SK-N-SH (cell line): ENCODE results near the gene GRM7. TPM values are rescaled to one million over a fixed set of nuclear protein-coding genes. Genes with fewer than 3 reads are reported as not detected.

ENCODE experiments used
- CTCF ChIA-PET: fragments of 300-600, 350-600 bp; formaldehyde crosslinking; extraction: SDS; loops from one replicate; lab custom pipeline; 2021; lab: Yijun Ruan, JAX
- POLR2A ChIA-PET: fragments of 350-600 bp; sonication (Branson Sonifier 250); formaldehyde crosslinking; extraction: SDS; loops from one replicate; lab custom pipeline; 2020; ENCODE audit warnings: antibody characterized with exemption, inconsistent platforms; lab: Yijun Ruan, JAX
- DNase-seq: peaks from one replicate; pipeline ENCODE4 v3.0.0; 2012
- H2AFZ ChIP-seq: fragments of 200-600 bp; sonication (generic); 2 replicates; pipeline ENCODE4 v1.8.1; 2016; ENCODE audit warnings: antibody characterized with exemption, mild to moderate bottlenecking, low read depth
- H3F3A ChIP-seq: fragments of 200-600 bp; sonication (generic); replicated peaks from 2 replicates; pipeline ENCODE3; 2016; ENCODE audit warnings: antibody characterized with exemption, mild to moderate bottlenecking; ENCODE audit not compliant: insufficient read depth
- H3K27ac ChIP-seq, 2 experiments: fragments of 200-500 bp in 1 of 2; fragments of 200-600 bp in 1 of 2; sonication (Bioruptor generic) in 1 of 2; sonication (generic), shearing (Covaris generic) in 1 of 2; 2 replicates each; pipeline versions ENCODE4 v1.5.1 to v1.6.1; 2014 to 2016; ENCODE audit warnings: low read depth in 2 of 2, inconsistent platforms in 1 of 2, low read length in 1 of 2, mild to moderate bottlenecking in 1 of 2, mixed read lengths in 1 of 2
- H3K27me3 ChIP-seq: fragments of 200-600 bp; sonication (generic), shearing (Covaris generic); 2 replicates; pipeline ENCODE4 v1.6.1; 2016; ENCODE audit warnings: mixed run types; ENCODE audit not compliant: insufficient read depth
- H3K36me3 ChIP-seq, 2 experiments: fragments of 200-500 bp in 1 of 2; fragments of 200-600 bp in 1 of 2; sonication (Bioruptor generic) in 1 of 2; sonication (generic) in 1 of 2; replicated peaks in 1 of 2; 2 replicates each; pipeline versions ENCODE3 to v1.5.1; 2014 to 2016; ENCODE audit warnings: low read length in 1 of 2, mild to moderate bottlenecking in 1 of 2; ENCODE audit not compliant: insufficient read depth in 2 of 2, control insufficient read depth in 1 of 2
- H3K4me1 ChIP-seq, 2 experiments: fragments of 200-500 bp in 1 of 2; fragments of 200-600 bp in 1 of 2; sonication (Bioruptor generic) in 1 of 2; sonication (generic), shearing (Covaris generic) in 1 of 2; 2 replicates each; pipeline versions ENCODE4 v1.5.1 to v1.6.1; 2014 to 2016; ENCODE audit warnings: low read depth in 1 of 2, low read length in 1 of 2, mixed run types in 1 of 2; ENCODE audit not compliant: insufficient read depth in 2 of 2, control insufficient read depth in 1 of 2
- H3K4me2 ChIP-seq: fragments of 200-600 bp; sonication (generic), shearing (Covaris generic); 2 replicates; pipeline ENCODE4 v1.6.1; 2017; ENCODE audit warnings: mixed run types
- H3K4me3 ChIP-seq, 2 experiments: fragments of 200-500 bp in 1 of 2; fragments of 200-600 bp in 1 of 2; sonication (Bioruptor generic) in 1 of 2; sonication (generic), shearing (Covaris generic) in 1 of 2; 2 replicates each; pipeline versions ENCODE4 v1.5.1 to v1.8.1; 2014 to 2016; ENCODE audit warnings: low read depth in 2 of 2, inconsistent platforms in 1 of 2, low read length in 1 of 2, mild to moderate bottlenecking in 1 of 2, mixed read lengths in 1 of 2, moderate library complexity in 1 of 2
- H3K79me2 ChIP-seq: fragments of 200-600 bp; sonication (generic); 2 replicates; pipeline ENCODE4 v1.8.1; 2017; ENCODE audit warnings: mild to moderate bottlenecking; ENCODE audit not compliant: insufficient read depth
- H3K9ac ChIP-seq: fragments of 200-600 bp; sonication (generic); 2 replicates; pipeline ENCODE4 v1.6.1; 2017; ENCODE audit warnings: mixed run types
- H3K9me2 ChIP-seq: fragments of 200-600 bp; sonication (generic); 2 replicates; pipeline ENCODE4 v1.6.1; 2017; ENCODE audit warnings: mixed run types
- H3K9me3 ChIP-seq: fragments of 200-600 bp; sonication (generic); 2 replicates; pipeline ENCODE4 v1.6.1; 2017; ENCODE audit warnings: mixed run types, mild to moderate bottlenecking, moderate library complexity
- H4K20me1 ChIP-seq: fragments of 200-600 bp; sonication (generic); 2 replicates; pipeline ENCODE4 v1.6.1; 2017; ENCODE audit warnings: mild to moderate bottlenecking, mixed run types; ENCODE audit not compliant: insufficient read depth
- ELF1 ChIP-seq: IDR thresholded peaks from 2 replicates; pipeline ENCODE4 v1.4.0; 2012
- FOXJ3 ChIP-seq: sonication (generic); formaldehyde crosslinking; IDR thresholded peaks from 2 replicates; pipeline ENCODE4 v1.5.1; 2020; ENCODE audit warnings: mild to moderate bottlenecking, missing genetic modification reagents
- JUND ChIP-seq: IDR thresholded peaks from 2 replicates; pipeline ENCODE4 v1.4.0; 2012
- NRF1 ChIP-seq: IDR thresholded peaks from 2 replicates; pipeline ENCODE4 v1.6.1; 2012; ENCODE audit warnings: low read depth, mild to moderate bottlenecking, low read length
- RCOR1 ChIP-seq: fragments of 150-350 bp; IDR thresholded peaks from 2 replicates; pipeline ENCODE4 v1.6.1; 2017; ENCODE audit warnings: antibody characterized with exemption, low read length
- REST ChIP-seq: IDR thresholded peaks from 2 replicates; pipeline ENCODE4 v1.6.1; 2012; ENCODE audit warnings: mild to moderate bottlenecking, low read depth, low read length, moderate library complexity
- RXRA ChIP-seq: IDR thresholded peaks from 2 replicates; pipeline ENCODE4 v1.4.0; 2012; ENCODE audit warnings: low read depth, mild to moderate bottlenecking, borderline replicate concordance
- SIN3A ChIP-seq: IDR thresholded peaks from 2 replicates; pipeline ENCODE4 v1.6.1; 2012; ENCODE audit warnings: low read depth, mild to moderate bottlenecking, low read length, moderate library complexity, borderline replicate concordance
- SMC3 ChIP-seq: IDR thresholded peaks from 2 replicates; pipeline ENCODE4 v1.6.1; 2012; ENCODE audit warnings: low read depth, low read length, improper control_type of control experiment
- TEAD4 ChIP-seq: IDR thresholded peaks from 2 replicates; pipeline ENCODE4 v1.4.0; 2012; ENCODE audit warnings: mild to moderate bottlenecking, borderline replicate concordance; ENCODE audit not compliant: insufficient read depth
- USF2 ChIP-seq: fragments of 150-350 bp; IDR thresholded peaks from 2 replicates; pipeline ENCODE4 v1.6.1; 2017; ENCODE audit warnings: antibody characterized with exemption, low read length, low read depth, borderline replicate concordance
- YY1 ChIP-seq: IDR thresholded peaks from 2 replicates; pipeline ENCODE4 v1.4.0; 2012; ENCODE audit warnings: low read depth, mild to moderate bottlenecking
- whole genome bisulfite sequencing: methylation state at CpG from one replicate; pipeline ENCODE4 v1.1.6; 2017; ENCODE audit warnings: low lambda C conversion rate; 5-methylcytosine and 5-hydroxymethylcytosine counted together
- polyA plus RNA-seq, 3 experiments: library from polyadenylated mRNA; depleted of rRNA; stranded (reverse); fragments of >200 nt; gene quantifications; 2 replicates each; pipeline ENCODE4 v1.2.3, GENCODE V29; 2012
- TF ChIP-seq, protein P1 (sequence below): IDR thresholded peaks from 2 replicates; pipeline ENCODE4 v1.4.0; 2012; ENCODE audit warnings: low read depth, borderline replicate concordance
- TF ChIP-seq, protein P2 (sequence below): IDR thresholded peaks from 2 replicates; pipeline ENCODE4 v1.4.0; 2012; ENCODE audit warnings: low read depth
- TF ChIP-seq, protein P3 (sequence below): fragments of 200-600 bp; sonication (generic); IDR thresholded peaks from 2 replicates; pipeline ENCODE4 v1.6.1; 2017; ENCODE audit warnings: antibody characterized with exemption, mild to moderate bottlenecking, moderate library complexity

Gene GRM7
- polyA plus RNA-seq, 1 of the 3 experiments (the other 2 are of a cell fraction): 0.03 TPM

DNA sequence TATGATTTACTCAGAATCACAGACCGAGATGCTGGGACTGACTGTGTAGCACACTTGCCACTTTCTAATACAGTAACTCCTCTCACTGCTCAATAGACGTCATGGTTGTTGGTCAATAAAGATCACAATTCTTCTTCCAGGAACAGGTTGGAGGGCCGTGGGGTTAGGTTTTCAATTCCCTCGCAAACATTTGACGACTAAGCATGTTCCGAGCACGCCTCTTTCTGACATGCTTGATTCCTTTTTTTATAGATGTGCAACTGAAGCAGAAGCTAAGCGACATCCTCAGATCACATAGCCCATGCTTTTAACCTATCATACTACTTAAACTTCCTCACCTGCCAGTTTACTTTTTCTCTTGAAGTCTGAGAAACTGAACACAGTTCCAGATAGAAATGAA lies 61.0 kb downstream of the GRM7 start:
- Histone ChIP-seq H3K79me2 (no peaks in the 10 kb centered on the region), H3K9me2 (no peaks in the 10 kb centered on the region), H3K36me3 (no peaks in the 10 kb centered on the region), H3K4me2 (no peak overlapping the region), H4K20me1 (no peaks in the 10 kb centered on the region), H3K27ac (no peak overlapping the region), H3K27me3 (no peaks in the 10 kb centered on the region), H2AFZ (no peak overlapping the region), H3K4me1 (no peaks in the 10 kb centered on the region; a peak in 1 of 4 replicates), H3K4me3 (no peak overlapping the region), H3F3A (no peaks in the 10 kb centered on the region), H3K9ac (no peak overlapping the region), H3K9me3 (no peaks in the 10 kb centered on the region)
- ChIA-PET POLR2A (no interaction called here), CTCF (interaction anchor here (0.9 to 1.1 kb wide), 2 partner anchors 9 to 23 kb away, joined by 3 to 5 read pairs; no protein-coding TSS in a partner anchor)
- no peak for TF ChIP-seq REST
- TF ChIP-seq RXRA: no peak
- no peak for TF ChIP-seq FOXJ3 (CRISPR knock-in tag)
- no peak for TF ChIP-seq TEAD4
- 45% methylated on average over 8 of the region's 8 CpGs for WGBS
- no peak for DNase-seq

DNA sequence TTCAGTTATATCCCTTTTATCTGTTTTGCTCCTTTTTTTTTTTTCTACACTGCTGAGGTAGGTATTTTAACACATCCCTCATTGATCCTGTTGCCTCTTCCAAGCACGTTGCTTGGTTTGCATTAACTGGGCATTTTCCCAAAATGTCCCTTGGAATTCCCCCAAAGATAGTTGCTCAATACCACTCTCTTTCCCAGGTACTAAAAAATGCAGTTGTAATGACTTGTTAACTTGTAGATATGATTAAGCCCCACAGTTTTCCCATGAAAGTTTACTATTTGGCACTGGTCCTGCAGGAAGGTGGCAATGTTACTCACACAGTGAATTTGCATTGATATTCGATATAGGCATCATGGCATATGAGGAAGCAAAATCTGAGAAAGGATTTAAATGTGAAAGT lies 67.1 kb downstream of the GRM7 start:
- Histone ChIP-seq H3K9me2 (no peaks in the 10 kb centered on the region), H3K36me3 (no peaks in the 10 kb centered on the region), H3K9me3 (peaks cover 3% of the 10 kb centered on the region; the same call in 1 of the 2 replicates), H3K9ac (no peak overlapping the region), H3K79me2 (no peaks in the 10 kb centered on the region), H3K4me3 (no peak overlapping the region), H3K4me1 (no peaks in the 10 kb centered on the region)
- TF ChIP-seq SMC3 (no peak), ELF1 (no peak), FOXJ3 (CRISPR knock-in tag) (no peak)
- TF ChIP-seq, all 33 proteins: peak for 0
- CTCF ChIA-PET: interaction anchor here (1.5 kb wide), 1 partner anchor 8 kb away, joined by 4 read pairs; no protein-coding TSS in a partner anchor
- WGBS: 14% methylated on average over 2 of the region's 2 CpGs
- Histone ChIP-seq H3F3A (no peaks in the 10 kb centered on the region), H3K4me2 (no peak overlapping the region), H3K27ac (no peak overlapping the region), H3K27me3 (no peaks in the 10 kb centered on the region), H2AFZ (no peak overlapping the region), H4K20me1 (no peaks in the 10 kb centered on the region)
- POLR2A ChIA-PET: no interaction called here
- DNase-seq: no peak

DNA sequence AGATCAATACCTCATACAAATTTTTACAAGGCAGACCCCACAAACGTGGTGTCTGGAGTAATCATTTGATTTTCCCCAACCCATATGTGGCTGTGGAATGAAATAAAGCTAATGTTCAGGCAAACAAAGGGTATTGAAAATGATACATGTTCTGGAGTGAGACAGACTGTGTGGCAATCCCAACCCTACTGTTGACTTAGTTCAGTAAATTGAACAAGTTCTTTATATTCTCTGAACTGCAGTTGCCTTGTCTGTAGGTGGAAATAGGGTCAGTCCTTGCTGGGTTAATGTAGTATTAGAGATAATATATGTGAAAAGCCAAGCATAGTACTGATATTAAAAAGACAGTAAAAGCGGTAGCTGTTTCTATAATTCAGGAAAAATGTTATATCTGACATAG lies 69.0 kb downstream of the GRM7 start:
- H4K20me1 ChIP-seq: no peaks in the 10 kb centered on the region
- no peak for DNase-seq
- H3K27me3 ChIP-seq: no peaks in the 10 kb centered on the region
- ChIA-PET CTCF (no interaction called here), POLR2A (no interaction called here)
- no peak overlapping the region for H3K4me3 ChIP-seq
- H3K4me1 ChIP-seq: no peaks in the 10 kb centered on the region
- H3K4me2 ChIP-seq: no peak overlapping the region
- peaks cover 6% of the 10 kb centered on the region; the same call in 1 of the 2 replicates for H3K9me3 ChIP-seq
- H3K27ac ChIP-seq: no peak overlapping the region
- H3K79me2 ChIP-seq: no peaks in the 10 kb centered on the region
- no peak overlapping the region for H2AFZ ChIP-seq
- H3K36me3 ChIP-seq: no peaks in the 10 kb centered on the region
- no peaks in the 10 kb centered on the region for H3F3A ChIP-seq
- 22% methylated on average over 2 of the region's 2 CpGs for WGBS
- no peak overlapping the region for H3K9ac ChIP-seq
- no peaks in the 10 kb centered on the region for H3K9me2 ChIP-seq
- TF ChIP-seq YY1 (no peak), JUND (no peak), RXRA (no peak), NRF1 (no peak), RCOR1 (no peak), SIN3A (no peak), USF2 (no peak)
- TF ChIP-seq, protein P1, sequence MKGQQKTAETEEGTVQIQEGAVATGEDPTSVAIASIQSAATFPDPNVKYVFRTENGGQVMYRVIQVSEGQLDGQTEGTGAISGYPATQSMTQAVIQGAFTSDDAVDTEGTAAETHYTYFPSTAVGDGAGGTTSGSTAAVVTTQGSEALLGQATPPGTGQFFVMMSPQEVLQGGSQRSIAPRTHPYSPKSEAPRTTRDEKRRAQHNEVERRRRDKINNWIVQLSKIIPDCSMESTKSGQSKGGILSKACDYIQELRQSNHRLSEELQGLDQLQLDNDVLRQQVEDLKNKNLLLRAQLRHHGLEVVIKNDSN: no peak
- TF ChIP-seq, protein P2, sequence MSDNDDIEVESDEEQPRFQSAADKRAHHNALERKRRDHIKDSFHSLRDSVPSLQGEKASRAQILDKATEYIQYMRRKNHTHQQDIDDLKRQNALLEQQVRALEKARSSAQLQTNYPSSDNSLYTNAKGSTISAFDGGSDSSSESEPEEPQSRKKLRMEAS: no peak
- TF ChIP-seq, protein P3, sequence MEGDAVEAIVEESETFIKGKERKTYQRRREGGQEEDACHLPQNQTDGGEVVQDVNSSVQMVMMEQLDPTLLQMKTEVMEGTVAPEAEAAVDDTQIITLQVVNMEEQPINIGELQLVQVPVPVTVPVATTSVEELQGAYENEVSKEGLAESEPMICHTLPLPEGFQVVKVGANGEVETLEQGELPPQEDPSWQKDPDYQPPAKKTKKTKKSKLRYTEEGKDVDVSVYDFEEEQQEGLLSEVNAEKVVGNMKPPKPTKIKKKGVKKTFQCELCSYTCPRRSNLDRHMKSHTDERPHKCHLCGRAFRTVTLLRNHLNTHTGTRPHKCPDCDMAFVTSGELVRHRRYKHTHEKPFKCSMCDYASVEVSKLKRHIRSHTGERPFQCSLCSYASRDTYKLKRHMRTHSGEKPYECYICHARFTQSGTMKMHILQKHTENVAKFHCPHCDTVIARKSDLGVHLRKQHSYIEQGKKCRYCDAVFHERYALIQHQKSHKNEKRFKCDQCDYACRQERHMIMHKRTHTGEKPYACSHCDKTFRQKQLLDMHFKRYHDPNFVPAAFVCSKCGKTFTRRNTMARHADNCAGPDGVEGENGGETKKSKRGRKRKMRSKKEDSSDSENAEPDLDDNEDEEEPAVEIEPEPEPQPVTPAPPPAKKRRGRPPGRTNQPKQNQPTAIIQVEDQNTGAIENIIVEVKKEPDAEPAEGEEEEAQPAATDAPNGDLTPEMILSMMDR: no peak
